Activated CD8-positive, alpha-beta T cell treated with anti-CD3 and anti-CD28 coated beads for 36 hours (primary cell): ENCODE measurements around the gene PDPR. TPM values are rescaled to one million over a fixed set of nuclear protein-coding genes. Genes with fewer than 3 reads are reported as not detected.
"Not testable (repeated sequence)": the region's sequence is repeated elsewhere in the genome, so short reads cannot be mapped to it uniquely, and the experiment has no call there.

ENCODE experiments used
- ATAC-seq: fragments of 200-7000 bp; cut with Tn5 transposase; one replicate; pipeline ENCODE4 v1.10.0; 2021; ENCODE audit warnings: mild to moderate bottlenecking, moderate library complexity
- CTCF ChIA-PET: fragments of 350-600 bp; sonication (Branson Sonifier 250); formaldehyde crosslinking; loops from one replicate; lab custom pipeline; 2021; ENCODE audit warnings: antibody characterized with exemption; lab: Charles Lee
- POLR2A ChIA-PET: fragments of 350-600 bp; sonication (Branson Sonifier 250); formaldehyde crosslinking; loops from one replicate; lab custom pipeline; 2021; ENCODE audit warnings: antibody characterized with exemption; lab: Charles Lee
- DNase-seq: peaks from one replicate; pipeline ENCODE4 v3.0.0-alpha.2; 2020
- H3K27ac Mint-ChIP-seq: one replicate; pipeline ENCODE4 v1.8.0; 2021; ENCODE audit warnings: mild to moderate bottlenecking, mixed read lengths
- H3K27me3 Mint-ChIP-seq: one replicate; pipeline ENCODE4 v1.8.0; 2021; ENCODE audit warnings: mixed read lengths
- H3K36me3 Mint-ChIP-seq: one replicate; pipeline ENCODE4 v1.8.0; 2021; ENCODE audit warnings: low read depth, mixed read lengths
- H3K4me1 Mint-ChIP-seq: one replicate; pipeline ENCODE4 v1.8.0; 2021; ENCODE audit warnings: low read depth, mixed read lengths
- H3K4me3 Mint-ChIP-seq: one replicate; pipeline ENCODE4 v1.8.0; 2021; ENCODE audit warnings: mild to moderate bottlenecking, moderate library complexity, mixed read lengths
- H3K9me3 Mint-ChIP-seq: one replicate; pipeline ENCODE4 v1.8.0; 2021; ENCODE audit warnings: mixed read lengths
- intact Hi-C: fragments of 100-400 bp; cut with micrococcal nuclease; formaldehyde crosslinking; loops from one replicate; pipeline ENCODE4 v1.10.0; 2022
- total RNA-seq, 2 experiments: library from RNA; stranded (reverse); gene quantifications; one replicate each; pipeline ENCODE4 v1.2.3, GENCODE V29; 2021

The PDPR gene
- total RNA-seq, 2 experiments from 2014 or later: 19.5 to 19.7 TPM

GRCh38 chr16:70091104-70091503, 23.0 kb upstream of the PDPR start:
- DNase-seq, intact Hi-C loops, CTCF ChIA-PET, POLR2A ChIA-PET, ATAC-seq, H3K27ac Mint-ChIP-seq, H3K36me3 Mint-ChIP-seq, H3K4me3 Mint-ChIP-seq, H3K27me3 Mint-ChIP-seq, H3K4me1 Mint-ChIP-seq, H3K9me3 Mint-ChIP-seq: not testable (repeated sequence)

GRCh38 chr16:70094096-70094495, 20.0 kb upstream of the PDPR start:
- intact Hi-C loops, H3K27ac Mint-ChIP-seq, H3K9me3 Mint-ChIP-seq, ATAC-seq, CTCF ChIA-PET, H3K36me3 Mint-ChIP-seq, H3K4me3 Mint-ChIP-seq, H3K27me3 Mint-ChIP-seq, H3K4me1 Mint-ChIP-seq, POLR2A ChIA-PET, DNase-seq: not testable (repeated sequence)

DNA sequence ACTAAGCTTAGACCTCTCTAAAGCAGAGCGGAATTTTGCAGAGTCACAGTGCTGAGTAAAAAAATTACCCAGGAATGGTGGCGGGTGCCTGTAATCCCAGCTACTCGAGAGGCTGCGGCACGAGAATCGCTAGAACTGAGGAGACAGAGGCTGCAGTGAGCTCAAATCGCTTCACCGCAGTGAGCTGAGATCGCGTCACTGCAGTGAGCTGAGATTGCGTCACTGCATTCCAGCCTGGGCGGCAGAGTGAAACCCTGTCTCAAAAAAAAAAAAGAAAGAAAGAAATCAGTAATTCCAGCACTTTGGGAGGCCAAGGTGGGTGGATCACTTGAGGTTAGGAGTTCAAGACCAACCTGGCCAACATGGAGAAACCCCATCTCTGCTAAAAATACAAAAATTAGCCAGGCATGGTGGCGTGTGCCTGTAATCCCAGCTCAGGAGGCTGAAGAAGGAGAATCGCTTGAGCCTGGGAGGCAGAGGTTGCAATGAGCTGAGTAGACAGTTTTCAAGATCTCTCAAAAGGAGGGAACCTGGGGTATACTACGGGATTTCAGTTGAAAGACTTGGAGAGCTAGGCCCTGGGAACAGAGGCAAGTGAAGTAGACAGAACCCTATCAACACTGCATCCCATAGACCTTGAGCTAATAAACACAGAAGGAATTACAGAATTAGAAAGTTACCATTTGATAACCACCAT, 4.4 kb upstream of the PDPR start:
- H3K27me3 Mint-ChIP-seq, POLR2A ChIA-PET, CTCF ChIA-PET, H3K4me1 Mint-ChIP-seq, DNase-seq, H3K9me3 Mint-ChIP-seq, H3K27ac Mint-ChIP-seq, ATAC-seq, H3K4me3 Mint-ChIP-seq, intact Hi-C loops, H3K36me3 Mint-ChIP-seq: not testable (repeated sequence)

DNA sequence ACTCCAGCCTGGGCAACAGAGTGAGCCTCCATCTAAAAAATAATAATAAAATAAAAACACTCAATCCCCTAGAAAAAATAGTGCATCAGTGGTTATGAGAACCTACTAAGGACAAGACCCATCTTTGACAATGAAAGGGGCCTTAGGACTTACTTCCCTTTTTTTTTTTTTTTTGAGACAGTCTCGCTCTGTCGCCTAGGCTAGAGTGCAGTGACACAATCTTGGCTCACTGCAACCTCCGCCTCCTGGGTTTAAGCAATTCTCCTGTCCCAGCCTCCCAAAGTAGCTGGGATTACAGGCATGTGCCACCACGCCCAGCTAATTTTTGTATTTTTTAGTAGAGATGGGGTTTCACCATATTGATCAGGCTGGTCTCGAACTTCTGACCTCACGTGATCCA, 2.0 kb upstream of the PDPR start:
- intact Hi-C loops, CTCF ChIA-PET: not testable (repeated sequence)

GRCh38 chr16:70113599-70113981, 542 bp upstream of the PDPR start:
- H3K36me3 Mint-ChIP-seq: not testable (repeated sequence)

More for the DNA sequence above, 2.0 kb upstream of the PDPR start:
- H3K9me3 Mint-ChIP-seq, H3K27ac Mint-ChIP-seq, H3K4me3 Mint-ChIP-seq, H3K36me3 Mint-ChIP-seq, H3K27me3 Mint-ChIP-seq, DNase-seq, H3K4me1 Mint-ChIP-seq, ATAC-seq, POLR2A ChIA-PET: not testable (repeated sequence)

DNA sequence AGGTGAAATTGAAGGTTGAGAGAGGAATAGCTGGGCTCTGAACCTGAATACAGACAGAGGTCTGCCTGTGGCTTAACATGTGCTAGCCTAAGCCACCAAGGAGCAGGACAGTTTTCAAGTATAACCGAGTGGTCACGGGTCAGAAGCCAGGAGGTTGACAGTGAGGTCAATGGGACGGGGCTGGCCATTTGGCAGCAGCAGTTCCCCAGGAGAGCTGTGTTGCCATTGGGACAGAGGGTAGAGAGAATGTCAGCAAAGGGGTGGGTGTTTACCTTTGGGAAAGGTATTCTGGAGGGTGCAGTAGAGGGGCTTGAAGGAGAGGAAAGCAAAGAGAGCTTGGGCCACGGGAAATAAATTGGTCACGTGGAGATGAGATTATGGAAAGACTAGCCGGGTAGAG, 4.2 kb downstream of the PDPR start:
- intact Hi-C loops, POLR2A ChIA-PET, DNase-seq, H3K9me3 Mint-ChIP-seq, CTCF ChIA-PET, ATAC-seq, H3K27me3 Mint-ChIP-seq, H3K4me3 Mint-ChIP-seq: not testable (repeated sequence)
- H3K4me1 Mint-ChIP-seq: peaks cover 29% of the 10 kb centered on the region
- peaks cover 16% of the 10 kb centered on the region for H3K36me3 Mint-ChIP-seq
- H3K27ac Mint-ChIP-seq: peak overlapping the region; percentile 27

More at GRCh38 chr16:70113599-70113981, 542 bp upstream of the PDPR start:
- intact Hi-C loops, H3K9me3 Mint-ChIP-seq, H3K27me3 Mint-ChIP-seq, CTCF ChIA-PET, POLR2A ChIA-PET, DNase-seq: not testable (repeated sequence)
- Mint-ChIP-seq H3K4me1 (peaks cover 20% of the 10 kb centered on the region), H3K27ac (peak overlapping the region; percentile 61), H3K4me3 (peak overlapping the region; percentile 89)
- ATAC-seq: peak; percentile 5

DNA sequence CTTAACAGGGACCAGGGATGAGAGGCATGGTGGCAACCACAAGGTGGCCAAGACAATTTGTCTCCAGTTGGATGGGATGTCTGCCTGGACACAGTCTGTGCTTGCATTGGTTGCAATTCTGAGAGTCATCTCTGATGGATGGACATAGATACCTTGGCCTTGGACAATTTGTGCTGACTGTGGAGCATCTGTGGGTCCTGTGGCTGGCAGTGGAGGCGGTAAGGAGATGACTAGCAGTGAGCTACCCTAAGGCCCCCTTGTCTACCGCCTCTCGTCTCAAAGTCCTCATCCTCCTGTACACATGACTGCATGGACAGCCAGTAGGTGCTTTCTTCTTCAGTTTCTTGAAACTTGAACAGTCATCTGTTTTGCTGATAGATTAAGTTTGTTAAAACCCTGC, 4.6 kb downstream of the PDPR start:
- POLR2A ChIA-PET, intact Hi-C loops: not testable (repeated sequence)

DNA sequence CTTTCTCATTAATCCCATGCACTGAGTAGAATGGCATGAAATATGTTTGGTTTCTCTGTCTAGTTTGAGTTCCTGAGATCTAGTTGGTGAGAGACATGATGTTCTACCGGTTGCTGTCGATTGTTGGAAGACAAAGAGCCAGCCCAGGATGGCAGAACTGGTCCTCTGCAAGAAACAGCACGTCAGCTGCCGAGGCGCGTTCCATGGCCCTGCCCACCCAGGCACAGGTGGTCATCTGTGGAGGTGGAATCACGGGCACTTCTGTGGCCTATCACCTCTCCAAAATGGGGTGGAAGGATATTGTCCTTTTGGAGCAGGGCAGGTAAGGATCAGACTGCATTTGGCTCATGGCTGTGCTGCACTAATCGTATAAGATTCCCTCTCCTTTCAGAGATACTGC, 6.3 kb downstream of the PDPR start:
- H3K27me3 Mint-ChIP-seq, ATAC-seq, CTCF ChIA-PET, intact Hi-C loops, DNase-seq, H3K9me3 Mint-ChIP-seq, POLR2A ChIA-PET, H3K4me3 Mint-ChIP-seq, H3K27ac Mint-ChIP-seq: not testable (repeated sequence)
- Mint-ChIP-seq H3K36me3 (peaks cover 21% of the 10 kb centered on the region), H3K4me1 (peaks cover 25% of the 10 kb centered on the region)

More for the DNA sequence above, 4.6 kb downstream of the PDPR start:
- H3K9me3 Mint-ChIP-seq, ATAC-seq, CTCF ChIA-PET, H3K27me3 Mint-ChIP-seq, DNase-seq, H3K4me3 Mint-ChIP-seq: not testable (repeated sequence)
- Mint-ChIP-seq H3K36me3 (peaks cover 21% of the 10 kb centered on the region), H3K27ac (peak overlapping the region; percentile 27), H3K4me1 (peaks cover 29% of the 10 kb centered on the region)

DNA sequence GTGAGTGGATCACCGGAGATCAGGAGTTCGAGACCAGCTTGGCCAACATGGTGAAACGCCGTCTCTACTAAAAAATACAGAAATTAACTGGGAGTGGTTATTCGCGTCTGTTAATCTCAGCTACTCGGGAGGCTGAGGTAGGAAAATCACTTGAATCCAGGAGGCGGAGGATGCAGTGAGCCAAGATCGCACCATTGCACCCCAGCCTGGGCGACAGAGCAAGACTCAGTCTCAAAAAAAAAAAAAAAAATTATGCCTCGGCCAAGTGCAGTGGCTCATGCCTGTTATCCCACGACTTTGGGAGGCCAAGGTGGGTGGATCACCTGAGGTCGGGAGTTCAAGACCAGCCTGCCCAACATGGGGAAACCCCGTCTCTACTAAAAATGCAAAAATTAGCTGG, 9.7 kb downstream of the PDPR start:
- H3K27ac Mint-ChIP-seq, DNase-seq, CTCF ChIA-PET, H3K9me3 Mint-ChIP-seq, H3K4me1 Mint-ChIP-seq, ATAC-seq, H3K27me3 Mint-ChIP-seq, H3K4me3 Mint-ChIP-seq, intact Hi-C loops: not testable (repeated sequence)
- H3K36me3 Mint-ChIP-seq: peaks cover 27% of the 10 kb centered on the region
- POLR2A ChIA-PET: interaction anchor here (1.1 kb wide), 1 partner anchor 17 kb away, joined by 3 read pairs; no protein-coding TSS in a partner anchor

- CTCF ChIA-PET, H3K9me3 Mint-ChIP-seq, ATAC-seq, H3K27ac Mint-ChIP-seq, H3K27me3 Mint-ChIP-seq, DNase-seq, H3K4me3 Mint-ChIP-seq, H3K4me1 Mint-ChIP-seq, intact Hi-C loops: not testable (repeated sequence)
- POLR2A ChIA-PET: interaction anchor here (1.2 kb wide), 1 partner anchor 9 kb away, joined by 3 read pairs; no protein-coding TSS in a partner anchor
- peaks cover 33% of the 10 kb centered on the region for H3K36me3 Mint-ChIP-seq
Measured at GRCh38 chr16:70126226-70126625, 12.1 kb downstream of the PDPR start.

DNA sequence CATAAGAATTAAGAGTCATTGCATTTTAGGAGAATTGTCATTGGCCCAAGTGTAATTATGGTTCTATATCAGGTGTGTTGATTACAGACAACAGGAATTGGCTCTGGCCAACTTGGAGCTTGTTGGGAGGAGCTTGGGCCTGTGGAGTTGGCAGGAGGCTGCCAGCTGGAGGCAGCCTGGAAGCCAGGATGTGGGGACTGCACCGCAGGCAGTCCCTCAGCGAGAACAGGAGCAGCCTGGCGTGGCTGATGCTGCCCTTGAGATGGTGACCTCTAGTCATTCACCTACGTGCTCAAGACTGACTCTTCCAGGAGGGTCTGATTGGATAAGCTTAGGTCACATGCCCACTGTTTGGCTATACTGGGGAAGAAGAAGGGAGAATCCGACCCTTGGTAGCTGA, 13.6 kb downstream of the PDPR start:
- H3K36me3 Mint-ChIP-seq: peaks cover 35% of the 10 kb centered on the region
- DNase-seq, H3K4me3 Mint-ChIP-seq, CTCF ChIA-PET, H3K27me3 Mint-ChIP-seq, H3K4me1 Mint-ChIP-seq, intact Hi-C loops, POLR2A ChIA-PET, H3K27ac Mint-ChIP-seq, H3K9me3 Mint-ChIP-seq, ATAC-seq: not testable (repeated sequence)

DNA sequence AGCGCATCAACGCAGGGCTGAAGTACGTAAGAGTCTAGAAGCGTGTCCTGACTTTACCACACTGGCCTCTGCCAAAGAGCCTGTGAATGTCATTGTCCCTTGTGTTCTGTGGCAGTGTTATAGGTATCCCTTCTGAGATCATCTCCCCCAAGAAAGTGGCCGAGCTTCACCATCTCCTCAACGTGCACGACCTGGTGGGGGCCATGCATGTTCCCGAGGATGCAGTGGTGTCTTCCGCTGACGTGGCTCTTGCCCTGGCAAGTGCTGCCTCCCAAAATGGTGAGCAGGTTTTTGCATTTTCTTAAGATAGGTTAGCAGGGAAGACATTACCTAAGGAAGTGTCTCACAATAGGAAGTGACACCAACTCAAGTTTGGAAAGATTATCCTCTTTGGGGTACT, 14.7 kb downstream of the PDPR start:
- H3K27ac Mint-ChIP-seq, H3K4me1 Mint-ChIP-seq, DNase-seq, H3K4me3 Mint-ChIP-seq, POLR2A ChIA-PET, H3K27me3 Mint-ChIP-seq, CTCF ChIA-PET, ATAC-seq, H3K9me3 Mint-ChIP-seq, intact Hi-C loops: not testable (repeated sequence)
- H3K36me3 Mint-ChIP-seq: peaks cover 28% of the 10 kb centered on the region
